Measurements from ENCODE around the gene KCNK3. TPM values are rescaled to one million over a fixed set of nuclear protein-coding genes. Genes with fewer than 3 reads are reported as not detected.

Gene KCNK3
- total RNA-seq, 4 donors from 2014 or later = 0.76 to 1.6 (median 0.94) TPM

DNA sequence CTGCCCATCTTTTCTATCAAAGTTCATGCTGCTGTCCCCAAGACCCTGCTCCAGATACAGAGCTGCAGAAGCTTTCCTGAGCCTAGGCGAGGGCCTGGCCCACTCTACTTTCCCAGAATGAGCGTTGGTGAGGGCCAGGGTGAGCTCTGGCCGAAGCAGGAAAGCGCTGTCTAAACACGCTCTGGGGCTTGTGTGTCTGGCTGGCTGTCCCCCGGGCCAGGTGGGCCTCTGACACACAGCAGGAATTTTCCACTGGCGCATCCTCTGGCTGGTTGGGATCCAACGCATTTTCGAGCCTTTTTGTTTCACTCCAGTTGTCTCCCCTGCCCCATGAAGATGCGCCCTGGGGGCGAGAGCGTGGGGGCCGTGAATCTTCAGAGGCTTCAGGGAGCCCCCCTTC, 17.8 kb upstream of the KCNK3 start:
- no peak for TF ChIP-seq POLR2A (IDR thresholded peaks at IDR 0.05)
- TF ChIP-seq CTCF (IDR thresholded peaks at IDR 0.05) = no peak
- Histone ChIP-seq H3K27ac (no peak overlapping the region), H3K9me3 (no peaks in the 10 kb centered on the region), H3K36me3 (no peaks in the 10 kb centered on the region), H3K27me3 (no peaks in the 10 kb centered on the region), H3K4me1 (no peaks in the 10 kb centered on the region), H3K4me3 (no peak overlapping the region)
- peak in 1 of 3 donors; percentile 36 for DNase-seq

DNA sequence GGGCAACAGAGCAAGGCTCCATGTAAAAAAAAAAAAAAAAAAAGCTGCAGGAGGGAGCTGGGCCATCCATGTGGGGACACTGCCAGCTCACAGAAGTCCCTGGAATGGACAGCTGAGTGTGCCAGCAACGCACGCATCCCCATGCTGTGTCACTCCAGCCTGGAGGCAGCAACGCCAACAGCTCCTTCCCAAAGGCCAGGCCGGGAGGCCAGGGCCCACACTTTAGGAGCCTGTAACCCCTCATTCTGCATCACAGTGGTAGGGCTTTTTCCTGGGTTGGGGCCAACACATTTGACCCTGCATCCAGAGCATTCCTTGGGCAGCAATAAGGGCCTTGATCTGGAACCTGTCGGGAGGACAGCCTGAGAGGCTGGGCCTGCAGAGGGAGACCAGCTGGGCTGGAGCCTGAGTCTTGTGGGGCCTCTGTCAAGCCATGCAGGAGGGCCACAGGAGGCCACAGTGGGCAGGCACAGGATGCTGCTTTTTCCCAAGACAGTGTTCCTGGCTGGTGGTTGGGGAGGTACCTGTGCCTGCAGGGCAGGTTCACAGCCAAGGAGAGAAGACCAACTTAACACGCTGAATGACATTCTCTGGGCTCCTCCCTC, 16.8 kb upstream of the KCNK3 start:
- no peak for TF ChIP-seq POLR2A (IDR thresholded peaks at IDR 0.05)
- no peak for TF ChIP-seq CTCF (IDR thresholded peaks at IDR 0.05)
- H3K9me3 ChIP-seq = no peaks in the 10 kb centered on the region
- H3K27me3 ChIP-seq = no peaks in the 10 kb centered on the region
- H3K27ac ChIP-seq = no peak overlapping the region
- H3K4me3 ChIP-seq = no peak overlapping the region
- peak in 1 of 3 donors; percentile 18 for DNase-seq
- H3K4me1 ChIP-seq = no peaks in the 10 kb centered on the region
- no peaks in the 10 kb centered on the region for H3K36me3 ChIP-seq

- no peak for DNase-seq
- TF ChIP-seq POLR2A (IDR thresholded peaks at IDR 0.05) (no peak), CTCF (IDR thresholded peaks at IDR 0.05) (no peak)
- no peaks in the 10 kb centered on the region for H3K4me1 ChIP-seq
- H3K36me3 ChIP-seq = no peaks in the 10 kb centered on the region
- no peak overlapping the region for H3K27ac ChIP-seq
- H3K27me3 ChIP-seq = no peaks in the 10 kb centered on the region
- no peak overlapping the region for H3K4me3 ChIP-seq
- no peaks in the 10 kb centered on the region for H3K9me3 ChIP-seq
Observed at GRCh38 chr2:26678035-26678434, 14.5 kb upstream of the KCNK3 start.

DNA sequence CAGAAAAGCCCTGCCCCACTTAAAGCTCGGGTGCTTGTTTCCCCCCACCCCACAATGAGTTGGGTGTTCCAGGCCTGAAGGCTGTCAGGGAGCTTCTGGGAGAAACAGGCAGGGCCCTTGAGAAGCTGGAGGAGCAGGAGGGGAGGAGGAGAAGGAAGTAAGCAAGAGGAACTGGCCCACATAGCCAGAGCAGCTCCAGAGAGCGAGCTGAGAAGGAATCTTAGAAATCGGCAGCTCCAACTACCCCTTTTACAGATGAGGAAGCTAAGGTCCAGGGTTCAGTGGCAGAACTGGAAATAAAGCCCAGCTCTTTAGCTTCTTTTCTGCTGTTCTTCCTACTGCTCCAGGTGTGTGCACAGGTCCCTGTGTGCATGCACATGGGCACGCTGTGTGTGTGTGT, 12.7 kb upstream of the KCNK3 start:
- Histone ChIP-seq H3K27ac (no peak overlapping the region), H3K27me3 (no peaks in the 10 kb centered on the region), H3K4me3 (no peak overlapping the region), H3K4me1 (no peaks in the 10 kb centered on the region), H3K9me3 (no peaks in the 10 kb centered on the region), H3K36me3 (no peaks in the 10 kb centered on the region)
- TF ChIP-seq CTCF (IDR thresholded peaks at IDR 0.05) (no peak), POLR2A (IDR thresholded peaks at IDR 0.05) (no peak)
- peak in 1 of 3 donors; percentile 34 for DNase-seq

DNA sequence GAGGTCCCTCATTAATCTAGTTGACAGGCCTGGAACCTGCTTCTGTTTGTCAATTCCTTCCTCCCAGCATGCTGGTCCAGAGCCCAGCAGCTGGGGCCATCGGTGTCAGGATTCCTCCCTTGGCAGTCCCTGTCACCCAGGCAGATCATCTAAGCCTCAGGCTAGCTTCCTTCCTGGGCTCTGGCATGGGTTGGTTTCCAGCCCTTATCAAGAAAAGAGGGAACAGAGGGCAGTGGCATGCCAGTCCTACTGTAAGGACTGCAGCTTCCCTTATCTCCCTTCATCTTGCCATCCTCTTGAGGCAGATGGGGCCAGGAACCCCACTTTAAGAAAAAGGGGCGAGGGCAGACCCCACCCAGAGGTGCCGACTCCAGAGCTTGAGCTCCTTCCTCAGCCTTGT, 10.9 kb upstream of the KCNK3 start:
- no peaks in the 10 kb centered on the region for H3K36me3 ChIP-seq
- DNase-seq = no peak
- TF ChIP-seq CTCF (IDR thresholded peaks at IDR 0.05) (no peak), POLR2A (IDR thresholded peaks at IDR 0.05) (no peak)
- no peaks in the 10 kb centered on the region for H3K27me3 ChIP-seq
- no peak overlapping the region for H3K4me3 ChIP-seq
- no peaks in the 10 kb centered on the region for H3K4me1 ChIP-seq
- no peaks in the 10 kb centered on the region for H3K9me3 ChIP-seq
- H3K27ac ChIP-seq = no peak overlapping the region

GRCh38 chr2:26682155-26682554, 10.4 kb upstream of the KCNK3 start:
- H3K36me3 ChIP-seq = no peaks in the 10 kb centered on the region
- DNase-seq = no peak
- TF ChIP-seq CTCF (IDR thresholded peaks at IDR 0.05) (no peak), POLR2A (IDR thresholded peaks at IDR 0.05) (no peak)
- H3K4me1 ChIP-seq = no peaks in the 10 kb centered on the region
- no peak overlapping the region for H3K27ac ChIP-seq
- H3K9me3 ChIP-seq = no peaks in the 10 kb centered on the region
- no peak overlapping the region for H3K4me3 ChIP-seq
- no peaks in the 10 kb centered on the region for H3K27me3 ChIP-seq
